GM18517 (cell line): ENCODE results near the gene ITIH3.

Source experiments
- ATAC-seq: cut with Tn5 transposase; IDR thresholded peaks from one replicate; pipeline ENCODE4 v1.9.1; 2021; ENCODE audit warnings: mild to moderate bottlenecking, moderate library complexity; ENCODE audit not compliant: unreplicated experiment

Gene ITIH3

DNA sequence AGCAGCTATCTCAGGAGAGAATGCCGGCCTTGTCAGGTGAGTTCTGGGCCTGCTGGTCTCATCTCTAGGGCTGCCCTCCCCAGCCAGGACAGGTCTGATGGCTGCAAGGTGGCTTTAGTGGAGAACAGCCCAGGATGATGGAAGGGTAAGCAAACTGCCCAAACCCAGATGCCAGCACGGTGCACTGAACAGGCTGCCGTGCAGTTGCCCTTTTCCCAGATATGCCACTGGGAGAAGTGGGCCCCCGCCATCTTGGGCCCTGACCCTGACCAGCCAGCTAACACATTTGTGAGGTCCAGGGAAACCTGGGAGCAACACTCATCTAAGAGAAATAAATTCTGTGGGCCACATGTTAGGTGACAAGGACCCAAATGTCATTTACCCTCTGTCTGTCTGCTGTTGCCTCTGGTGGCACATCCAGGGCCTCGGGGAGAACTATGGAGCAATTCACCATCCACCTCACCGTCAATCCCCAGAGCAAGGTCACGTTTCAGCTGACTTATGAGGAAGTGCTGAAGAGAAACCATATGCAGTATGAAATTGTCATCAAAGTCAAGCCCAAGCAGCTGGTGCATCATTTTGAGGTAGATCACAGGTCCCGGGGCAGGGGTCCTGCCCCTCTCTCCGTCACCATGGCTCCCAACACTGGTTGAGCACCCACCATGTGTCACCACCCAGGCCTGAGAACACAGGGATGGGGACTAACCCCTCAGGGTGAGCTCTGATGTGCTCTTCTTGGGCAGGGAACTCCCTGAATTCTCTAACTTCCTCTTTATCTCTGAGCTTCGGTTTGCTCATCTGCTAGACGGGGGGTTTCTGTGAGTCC, 15.4 kb upstream of the ITIH3 start:
- ATAC-seq, result peak; percentile 59

DNA sequence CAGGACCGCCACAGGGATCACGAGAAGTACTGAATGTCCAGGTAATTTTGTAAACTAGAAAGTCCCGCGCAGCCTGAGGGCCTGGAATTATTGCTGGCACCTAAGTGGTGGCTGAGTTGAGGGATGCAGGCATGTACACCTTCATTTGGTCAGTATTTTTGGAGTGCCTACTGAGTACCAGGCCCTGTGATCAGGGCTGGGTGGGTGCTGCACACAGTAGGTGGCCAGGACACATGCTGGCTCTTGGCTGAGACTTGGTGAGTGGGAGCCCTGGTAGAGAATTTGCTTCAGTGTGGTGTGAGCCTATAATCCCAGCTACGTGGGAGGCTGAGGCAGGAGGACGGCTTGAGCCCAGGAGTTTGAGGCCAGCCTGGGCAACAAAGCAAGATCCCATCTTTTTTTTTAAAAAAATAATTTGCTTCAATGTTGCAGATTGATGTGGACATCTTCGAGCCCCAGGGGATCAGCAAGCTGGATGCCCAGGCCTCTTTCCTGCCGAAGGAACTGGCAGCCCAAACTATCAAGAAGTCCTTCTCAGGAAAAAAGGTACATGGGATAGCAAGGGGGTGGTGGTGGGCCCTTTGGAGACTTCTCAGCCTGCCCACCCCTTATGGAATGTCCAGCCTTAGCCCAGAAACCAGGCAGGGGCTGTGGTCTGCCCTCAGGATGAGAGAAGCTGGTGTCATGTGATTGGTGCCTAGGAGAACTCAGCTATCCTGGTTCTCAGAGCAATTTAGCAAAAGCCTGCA, 14.6 kb upstream of the ITIH3 start:
- no peak for ATAC-seq

DNA sequence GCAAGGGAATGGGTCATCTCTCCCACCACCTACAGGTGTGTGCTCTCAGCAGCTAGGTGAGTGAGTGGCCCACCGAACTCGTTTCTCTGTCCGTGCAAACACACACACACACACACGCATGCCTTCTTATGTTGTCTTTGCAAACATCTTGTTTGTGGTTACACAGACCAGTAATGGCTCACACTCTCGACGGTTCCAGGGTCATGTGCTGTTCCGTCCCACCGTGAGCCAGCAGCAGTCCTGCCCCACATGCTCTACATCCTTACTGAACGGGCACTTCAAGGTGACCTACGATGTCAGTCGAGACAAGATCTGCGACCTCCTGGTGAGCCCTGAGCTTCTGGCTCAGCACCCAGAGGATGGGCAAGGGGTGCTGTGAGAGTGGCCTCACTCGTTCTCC, 12.9 kb upstream of the ITIH3 start:
- no peak for ATAC-seq

DNA sequence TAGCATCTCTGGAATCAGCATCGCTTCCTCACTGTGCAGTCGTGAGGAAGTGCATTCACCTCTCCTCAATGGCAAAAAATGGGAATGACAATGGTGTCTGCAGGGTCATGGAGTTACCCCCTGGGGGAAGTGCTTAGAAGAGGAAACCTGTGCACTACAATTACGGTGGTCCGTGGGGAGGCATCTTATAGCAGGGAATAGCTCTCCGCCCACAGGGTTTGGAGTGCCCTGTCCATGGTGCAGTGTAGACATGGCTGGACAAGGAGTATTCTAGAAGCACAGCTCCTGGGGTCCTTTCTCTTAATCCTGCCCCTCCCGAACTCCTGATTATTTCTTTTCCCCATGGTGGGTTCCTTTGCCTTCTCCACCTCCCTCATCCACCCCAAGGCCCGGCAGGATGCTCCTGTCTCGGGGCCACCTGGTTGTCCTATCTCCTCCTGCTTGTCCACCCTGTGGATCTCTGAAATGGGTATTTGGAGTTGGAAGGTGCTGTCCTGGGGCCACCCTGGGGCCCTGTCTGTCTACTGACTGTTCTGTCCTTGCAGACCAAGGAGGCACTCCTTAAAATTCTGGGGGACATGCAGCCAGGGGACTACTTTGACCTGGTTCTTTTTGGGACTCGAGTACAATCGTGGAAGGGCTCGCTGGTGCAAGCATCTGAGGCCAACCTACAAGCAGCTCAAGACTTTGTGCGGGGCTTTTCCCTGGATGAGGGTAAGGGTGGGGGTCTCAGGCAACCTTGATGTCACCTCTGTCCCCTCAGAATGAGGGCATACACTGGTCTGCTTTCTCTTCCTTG, 12.0 kb upstream of the ITIH3 start:
- ATAC-seq, result no peak

DNA sequence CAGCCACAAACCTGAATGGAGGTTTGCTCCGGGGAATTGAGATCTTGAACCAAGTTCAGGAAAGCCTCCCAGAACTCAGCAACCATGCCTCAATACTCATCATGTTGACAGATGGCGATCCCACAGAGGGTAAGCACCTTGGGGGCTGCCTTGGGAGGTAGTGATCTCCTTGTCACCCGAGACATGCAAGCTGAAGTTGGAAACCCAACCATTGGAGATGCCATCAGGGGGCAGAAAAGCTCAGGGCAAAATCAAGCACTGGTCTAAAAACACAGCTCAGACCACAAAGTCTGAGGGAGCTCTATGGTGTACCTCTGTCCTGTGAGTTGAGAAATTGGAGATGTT, 11.4 kb upstream of the ITIH3 start:
- no peak for ATAC-seq

DNA sequence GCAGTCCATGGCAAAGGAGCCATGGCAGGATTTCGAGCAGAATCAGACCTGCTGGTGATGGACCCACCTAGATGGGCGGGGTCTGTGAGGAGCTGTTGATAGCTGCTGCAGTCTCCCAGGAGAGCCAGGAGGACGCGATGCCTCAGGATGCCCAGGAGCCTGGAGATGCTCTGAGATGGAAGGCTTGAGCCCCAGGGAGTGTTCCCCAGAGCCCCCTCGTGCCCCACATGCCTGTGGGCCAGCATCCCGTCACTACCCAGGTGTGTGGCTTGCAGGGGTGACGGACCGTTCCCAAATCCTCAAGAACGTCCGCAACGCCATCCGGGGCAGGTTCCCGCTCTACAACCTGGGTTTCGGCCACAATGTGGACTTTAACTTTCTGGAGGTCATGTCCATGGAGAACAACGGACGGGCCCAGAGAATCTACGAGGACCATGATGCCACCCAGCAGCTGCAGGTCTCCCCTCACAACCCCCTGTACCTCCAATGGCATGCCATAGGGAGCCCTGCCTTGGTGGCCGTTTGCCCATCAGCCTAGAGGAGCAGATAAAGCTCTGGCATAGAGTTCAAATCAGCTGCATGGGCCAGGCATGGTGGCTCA, 10.5 kb upstream of the ITIH3 start:
- no peak for ATAC-seq

DNA sequence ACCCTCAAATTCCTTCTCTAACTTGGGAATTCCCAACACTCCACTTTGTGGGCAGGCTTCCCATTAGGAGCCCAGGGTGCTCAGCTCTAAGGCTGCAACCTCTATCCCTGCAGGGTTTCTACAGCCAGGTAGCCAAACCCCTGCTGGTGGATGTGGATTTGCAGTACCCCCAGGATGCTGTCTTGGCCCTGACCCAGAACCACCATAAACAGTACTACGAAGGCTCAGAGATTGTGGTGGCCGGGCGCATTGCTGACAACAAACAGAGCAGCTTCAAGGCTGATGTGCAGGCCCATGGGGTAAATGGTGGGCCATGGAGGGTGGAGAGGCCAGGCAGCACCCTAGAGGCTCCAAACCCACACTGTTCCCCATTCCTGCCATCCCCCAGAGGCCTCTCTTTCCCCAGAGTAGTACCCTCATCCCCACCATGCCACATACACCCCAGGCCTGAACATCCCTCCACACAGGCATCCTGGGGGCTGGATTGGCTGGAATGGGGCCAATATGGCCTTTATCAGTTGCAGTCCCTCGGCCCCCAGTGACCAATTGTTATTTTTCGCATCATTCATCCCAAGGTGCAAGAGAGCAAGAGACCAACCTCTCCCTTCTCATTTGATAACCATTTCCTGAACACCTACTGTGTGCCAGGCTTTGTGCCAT, 9.5 kb upstream of the ITIH3 start:
- ATAC-seq, result no peak

DNA sequence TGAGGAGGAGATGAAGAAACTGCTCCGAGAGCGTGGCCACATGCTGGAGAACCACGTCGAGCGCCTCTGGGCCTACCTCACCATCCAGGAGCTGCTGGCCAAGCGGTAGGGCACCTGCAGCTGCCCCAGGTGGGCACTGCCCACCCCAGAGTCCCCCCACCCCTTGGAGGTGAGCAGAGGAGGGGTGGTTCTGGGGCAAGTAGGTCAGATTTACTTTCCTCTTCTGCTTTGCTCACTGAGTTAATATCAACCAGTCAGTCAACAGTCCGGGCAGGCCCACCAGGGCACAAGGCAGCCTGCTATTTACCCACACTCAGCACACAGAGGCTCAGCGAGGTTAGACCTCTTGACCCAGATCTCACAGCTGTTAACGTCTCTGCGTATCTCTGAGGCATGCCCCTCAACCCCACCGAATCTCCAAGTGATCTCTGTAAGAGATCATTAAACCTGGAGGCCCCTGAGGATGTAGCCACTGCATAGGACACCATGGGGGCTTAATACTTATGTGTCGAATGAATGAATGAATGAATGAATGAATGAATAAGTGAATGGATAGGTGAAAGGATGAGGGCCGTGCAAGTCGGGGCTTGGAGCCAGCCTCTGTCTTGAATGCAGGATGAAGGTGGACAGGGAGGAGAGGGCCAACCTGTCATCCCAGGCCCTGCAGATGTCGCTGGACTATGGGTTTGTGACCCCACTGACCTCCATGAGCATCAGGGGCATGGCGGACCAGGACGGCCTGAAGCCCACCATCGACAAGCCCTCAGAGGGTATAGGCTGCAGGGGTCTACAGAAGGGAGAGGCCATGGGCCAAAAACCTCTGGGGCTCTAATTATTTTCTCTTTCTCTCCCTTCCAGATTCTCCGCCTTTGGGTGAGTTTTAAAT, 8.0 kb upstream of the ITIH3 start:
- no peak for ATAC-seq

DNA sequence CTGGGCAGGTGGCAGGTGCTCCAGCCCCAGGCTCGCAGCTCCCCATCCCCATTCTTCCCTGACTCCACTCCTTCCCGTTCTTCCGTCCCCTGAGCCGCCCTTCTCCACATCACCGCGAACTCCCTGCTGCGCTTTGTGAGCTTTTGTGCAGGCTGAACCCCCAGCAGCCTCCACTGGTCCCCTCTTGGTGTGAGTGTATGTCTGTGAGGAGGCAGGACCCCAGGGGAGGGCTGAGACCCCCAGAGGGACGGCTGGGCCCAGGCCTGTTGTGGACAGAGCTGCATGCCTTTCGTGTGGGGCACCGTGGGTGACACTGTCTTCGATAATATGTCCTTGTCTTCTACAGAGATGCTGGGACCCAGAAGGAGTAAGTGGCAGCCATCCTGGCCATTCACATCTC, 7.3 kb upstream of the ITIH3 start:
- no peak for ATAC-seq

DNA sequence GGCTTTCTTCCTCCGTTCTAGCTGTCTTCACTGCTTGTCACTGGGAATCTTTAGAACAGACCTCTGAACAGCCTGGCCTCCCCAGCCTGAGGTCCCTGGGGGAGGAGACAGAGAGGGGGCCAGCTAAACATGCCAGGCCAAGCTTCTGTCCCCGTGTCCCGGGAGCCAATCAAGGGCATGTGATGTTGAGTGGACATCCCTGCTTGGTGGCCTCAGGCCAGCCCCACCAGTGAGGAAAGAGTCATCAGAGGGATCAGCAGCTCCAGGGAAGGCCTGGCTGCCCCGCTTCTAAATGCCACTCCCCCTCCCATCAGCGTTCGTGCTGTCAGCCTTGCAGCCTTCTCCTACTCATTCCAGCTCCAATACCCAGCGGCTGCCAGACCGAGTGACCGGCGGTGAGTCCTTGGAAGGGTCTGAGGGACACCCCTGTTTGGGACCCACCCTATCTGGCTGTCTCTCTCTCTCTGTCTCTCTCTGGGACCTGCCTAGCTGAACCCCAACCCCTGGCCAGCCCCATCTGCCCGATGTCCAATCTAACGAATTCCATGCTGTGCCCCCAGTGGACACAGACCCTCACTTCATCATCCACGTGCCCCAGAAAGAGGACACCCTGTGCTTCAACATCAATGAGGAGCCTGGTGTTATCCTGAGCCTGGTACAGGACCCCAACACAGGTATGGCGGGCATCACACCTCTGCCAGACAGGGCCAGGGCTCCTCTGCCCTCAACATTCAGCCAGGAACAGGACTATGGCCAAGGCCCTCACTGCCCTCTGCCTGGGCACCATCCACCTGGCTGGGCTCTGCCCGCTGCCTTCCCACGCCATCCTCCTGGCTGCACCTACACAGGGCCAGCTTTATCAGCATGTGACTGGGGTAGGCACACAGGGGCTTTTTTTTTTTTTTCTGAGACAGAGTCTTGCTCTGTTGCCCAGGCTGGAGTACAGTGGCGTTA, 6.6 kb upstream of the ITIH3 start:
- no peak for ATAC-seq

DNA sequence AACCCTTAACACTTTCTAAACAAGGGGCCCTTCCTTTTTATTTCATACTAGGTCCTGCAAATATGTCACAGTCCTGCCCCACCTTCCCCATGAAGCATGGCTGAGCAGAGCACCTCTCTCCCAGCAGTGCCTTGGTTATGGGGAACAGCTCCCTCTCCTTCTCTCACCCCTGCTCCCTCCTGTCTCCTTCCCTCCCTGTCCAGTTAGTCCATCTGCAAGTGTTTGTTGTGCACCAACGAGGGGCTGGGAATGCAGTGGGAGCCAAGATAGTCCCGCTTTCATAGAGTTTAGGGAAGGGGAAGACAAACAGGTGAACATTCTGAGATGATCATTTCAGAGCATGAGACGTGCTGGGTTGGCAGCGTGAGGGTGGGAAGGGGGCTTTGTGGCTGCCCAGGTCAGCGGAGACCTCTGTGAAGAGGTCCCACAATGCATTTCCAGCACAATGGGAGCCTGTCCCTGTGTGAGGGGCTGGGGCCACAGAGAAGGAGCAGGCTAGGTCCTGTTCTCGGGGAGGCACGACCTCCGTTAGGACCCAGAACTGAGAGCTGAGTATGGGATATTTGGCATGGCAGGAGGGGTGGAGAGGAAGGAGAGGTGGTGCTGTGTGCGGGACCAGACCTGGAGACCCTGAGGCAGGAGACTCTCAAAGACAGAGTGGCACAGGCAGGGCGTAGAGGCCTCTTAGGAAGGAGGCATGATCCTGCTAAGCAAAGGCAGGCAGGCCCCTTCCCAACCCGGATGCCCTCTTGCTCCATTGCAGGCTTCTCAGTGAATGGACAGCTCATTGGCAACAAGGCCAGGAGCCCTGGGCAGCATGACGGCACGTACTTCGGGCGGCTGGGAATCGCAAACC, 5.5 kb upstream of the ITIH3 start:
- ATAC-seq, result no peak

DNA sequence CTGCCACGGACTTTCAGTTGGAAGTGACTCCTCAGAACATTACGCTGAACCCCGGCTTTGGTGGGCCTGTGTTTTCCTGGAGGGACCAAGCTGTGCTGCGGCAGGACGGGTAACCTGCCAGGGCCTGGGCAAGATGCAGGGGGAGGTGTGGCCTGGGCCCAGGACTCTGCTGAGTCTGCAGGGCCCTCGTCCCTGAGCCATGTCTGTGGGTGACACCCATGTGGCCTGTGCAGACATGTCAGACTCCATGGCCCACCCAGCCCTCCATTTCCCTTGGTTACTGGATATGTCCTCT, 4.9 kb upstream of the ITIH3 start:
- ATAC-seq, result no peak

DNA sequence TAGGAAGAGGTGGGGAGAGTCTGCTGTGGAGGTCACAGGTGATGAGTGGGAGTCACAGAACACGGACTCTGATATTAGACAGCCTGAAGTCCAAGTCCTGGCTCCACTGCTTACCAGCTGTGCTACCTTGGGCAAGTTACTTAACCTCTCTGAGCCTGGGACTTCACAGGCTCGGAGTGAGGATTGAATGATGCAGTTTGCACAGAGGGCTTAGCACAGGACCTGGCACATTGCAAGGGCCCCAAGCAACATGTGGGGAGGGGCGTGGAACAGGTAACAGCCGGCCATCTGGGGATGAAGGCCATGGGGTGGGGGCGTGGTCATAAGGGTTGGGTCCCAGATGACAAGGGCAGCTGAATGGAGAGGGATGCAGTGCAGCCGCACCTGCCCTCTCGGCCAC, 4.3 kb upstream of the ITIH3 start:
- no peak for ATAC-seq

DNA sequence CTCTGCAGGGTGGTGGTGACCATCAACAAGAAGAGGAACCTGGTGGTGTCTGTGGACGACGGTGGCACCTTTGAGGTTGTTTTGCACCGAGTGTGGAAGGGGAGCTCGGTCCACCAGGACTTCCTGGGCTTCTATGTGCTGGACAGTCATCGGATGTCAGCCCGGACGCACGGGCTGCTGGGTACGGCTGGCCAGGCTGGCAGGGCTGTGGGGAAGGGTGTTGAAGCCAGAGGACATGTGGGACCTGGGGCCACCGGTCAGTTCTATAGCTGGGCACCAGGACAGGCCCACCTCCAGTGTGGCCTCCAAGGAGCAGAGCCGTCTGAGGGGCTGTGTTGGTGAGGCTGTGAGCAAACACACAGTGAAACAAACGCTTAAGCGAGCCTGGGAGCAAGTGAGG, 3.9 kb upstream of the ITIH3 start:
- no peak for ATAC-seq

DNA sequence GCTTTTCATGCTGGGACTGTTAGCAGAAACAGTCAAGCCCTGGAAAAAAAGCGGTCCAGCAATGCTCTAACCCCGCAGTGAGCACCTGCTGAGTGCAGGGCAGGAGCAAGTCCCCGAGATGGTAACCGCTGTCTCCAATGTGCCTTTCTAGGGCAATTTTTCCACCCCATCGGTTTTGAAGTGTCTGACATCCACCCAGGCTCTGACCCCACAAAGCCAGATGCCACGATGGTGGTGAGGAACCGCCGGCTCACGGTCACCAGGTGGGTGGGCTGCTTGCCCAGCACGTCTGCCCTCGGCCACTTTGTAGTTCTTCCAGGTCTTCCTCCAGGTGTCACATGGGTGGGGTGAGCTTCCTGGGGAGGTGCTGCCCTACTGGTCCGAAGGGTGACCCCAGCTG, 3.2 kb upstream of the ITIH3 start:
- ATAC-seq, result no peak

DNA sequence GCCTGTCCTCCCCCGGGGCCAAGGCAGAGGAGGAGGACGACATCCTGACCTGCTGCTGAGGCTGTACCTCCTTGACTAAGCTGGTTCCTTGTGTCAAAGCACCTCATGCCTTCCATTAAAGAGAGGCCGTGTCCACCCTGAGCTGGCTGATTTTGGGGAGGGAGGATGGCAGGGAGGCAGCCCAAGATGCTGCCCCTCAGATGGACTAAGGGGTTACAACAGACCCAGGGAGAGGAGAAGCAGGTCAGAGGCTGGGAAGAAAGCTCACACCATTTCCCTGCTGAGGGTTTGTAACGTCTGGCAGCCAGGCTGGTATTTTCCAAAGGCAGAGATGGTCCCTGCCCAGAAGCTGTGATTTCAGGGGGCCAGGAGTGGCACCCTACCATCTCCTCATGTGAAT, 2.7 kb upstream of the ITIH3 start:
- ATAC-seq, result no peak

DNA sequence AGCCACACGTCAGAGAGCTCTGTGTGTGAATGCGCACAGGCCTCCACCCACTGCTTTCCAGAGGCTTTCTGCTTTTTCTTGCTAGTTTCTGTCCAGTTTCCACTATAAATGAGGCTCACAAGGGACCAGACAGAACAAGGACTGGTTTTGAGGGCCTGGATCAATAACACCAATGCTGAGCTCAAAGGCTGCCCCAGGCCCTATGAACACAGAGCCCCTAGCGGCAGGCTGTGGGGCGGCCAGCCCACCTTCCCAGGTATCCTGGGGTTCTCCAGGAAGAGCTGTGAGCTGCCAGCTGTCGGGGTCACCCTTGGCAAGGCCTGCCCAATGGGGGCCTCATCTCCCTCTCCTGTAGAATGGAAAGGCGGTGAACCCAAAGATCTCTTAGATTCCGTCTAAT, 2.2 kb upstream of the ITIH3 start:
- no peak for ATAC-seq
